AG09309 (cell line): ENCODE measurements around the gene CANX.
A peak's percentile ranks its signal among the peaks of the same experiment; 100 is the strongest.
"Not testable (repeated sequence)": the region's sequence is repeated elsewhere in the genome, so short reads cannot be mapped to it uniquely, and the experiment has no call there.

ENCODE experiments used
- DNase-seq: peaks from one replicate; pipeline ENCODE4 v3.0.0-alpha.2; 2010; ENCODE audit warnings: low read depth
- H3K4me3 ChIP-seq: 2 replicates; pipeline ENCODE4 v1.5.1; 2011; ENCODE audit warnings: mild to moderate bottlenecking, low read depth, low read length, moderate library complexity; ENCODE audit not compliant: control insufficient read depth
- CTCF ChIP-seq: IDR thresholded peaks from 2 replicates; pipeline ENCODE4 v1.5.1; 2011; ENCODE audit warnings: mild to moderate bottlenecking, low read depth, low read length, inconsistent platforms; ENCODE audit not compliant: insufficient read depth, control insufficient read depth; ENCODE audit errors: missing control alignments

CANX gene

GRCh38 chr5:179698935-179699615 lies at the start of gene CANX:
Gene CANX (plus strand): TSS chr5:179698967. CDS start chr5:179705682, 6,715 bp downstream.
- TF ChIP-seq CTCF = no peak
- peak within 1 kb of the TSS; percentile 71 for H3K4me3 ChIP-seq
- DNase-seq = no peak

GRCh38 chr5:179649166-179649703 lies 49.5 kb upstream of the CANX start:
- DNase-seq, H3K4me3 ChIP-seq: not testable (repeated sequence)

GRCh38 chr5:179650245-179650644 lies 48.5 kb upstream of the CANX start:
- DNase-seq, H3K4me3 ChIP-seq: not testable (repeated sequence)

GRCh38 chr5:179653135-179653534 lies 45.6 kb upstream of the CANX start:
- not testable (repeated sequence) for DNase-seq, H3K4me3 ChIP-seq

GRCh38 chr5:179657302-179658178 lies 41.2 kb upstream of the CANX start:
- H3K4me3 ChIP-seq, DNase-seq: not testable (repeated sequence)

GRCh38 chr5:179658179-179658856 lies 40.4 kb upstream of the CANX start:
- DNase-seq = not testable (repeated sequence)
- H3K4me3 ChIP-seq = peak overlapping the region; percentile 54

GRCh38 chr5:179661647-179662046 lies 37.1 kb upstream of the CANX start:
- DNase-seq, H3K4me3 ChIP-seq: not testable (repeated sequence)

- peak; percentile 86 for TF ChIP-seq CTCF
- H3K4me3 ChIP-seq = no peak overlapping the region
- DNase-seq = no peak
Measured at GRCh38 chr5:179668391-179668790, 30.4 kb upstream of the CANX start.

GRCh38 chr5:179678223-179679013 lies 20.3 kb upstream of the CANX start:
- H3K4me3 ChIP-seq = peak overlapping the region; percentile 92
- peak; percentile 57 for DNase-seq
- no peak for TF ChIP-seq CTCF
